Measurements from ENCODE around the gene PEDS1. TPM values are rescaled to one million over a fixed set of nuclear protein-coding genes. Genes with fewer than 3 reads are reported as not detected.
A peak's percentile ranks its signal among the peaks of the same experiment; 100 is the strongest.

PEDS1 gene
- total RNA-seq, 1 donor, result 19.9 TPM

DNA sequence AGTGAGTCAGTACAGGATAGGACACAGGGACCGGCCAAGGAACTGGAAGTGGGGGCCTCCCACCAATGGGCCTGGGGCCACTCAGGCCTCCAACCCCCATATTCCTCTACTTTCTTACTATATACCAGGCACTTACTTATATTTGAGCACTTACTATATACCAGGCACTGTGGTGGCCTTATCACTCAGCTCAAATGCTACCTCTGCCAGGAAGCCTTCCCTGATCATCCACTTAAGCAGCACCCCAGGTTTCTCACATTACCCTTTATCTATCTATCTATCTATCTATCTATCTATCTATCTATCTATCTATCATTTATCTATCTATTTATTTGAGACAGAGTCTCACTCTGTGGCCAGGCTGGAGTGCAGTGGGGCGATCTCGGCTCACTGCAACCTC is 28.2 kb downstream of the PEDS1 start:
- TF ChIP-seq, protein P1, sequence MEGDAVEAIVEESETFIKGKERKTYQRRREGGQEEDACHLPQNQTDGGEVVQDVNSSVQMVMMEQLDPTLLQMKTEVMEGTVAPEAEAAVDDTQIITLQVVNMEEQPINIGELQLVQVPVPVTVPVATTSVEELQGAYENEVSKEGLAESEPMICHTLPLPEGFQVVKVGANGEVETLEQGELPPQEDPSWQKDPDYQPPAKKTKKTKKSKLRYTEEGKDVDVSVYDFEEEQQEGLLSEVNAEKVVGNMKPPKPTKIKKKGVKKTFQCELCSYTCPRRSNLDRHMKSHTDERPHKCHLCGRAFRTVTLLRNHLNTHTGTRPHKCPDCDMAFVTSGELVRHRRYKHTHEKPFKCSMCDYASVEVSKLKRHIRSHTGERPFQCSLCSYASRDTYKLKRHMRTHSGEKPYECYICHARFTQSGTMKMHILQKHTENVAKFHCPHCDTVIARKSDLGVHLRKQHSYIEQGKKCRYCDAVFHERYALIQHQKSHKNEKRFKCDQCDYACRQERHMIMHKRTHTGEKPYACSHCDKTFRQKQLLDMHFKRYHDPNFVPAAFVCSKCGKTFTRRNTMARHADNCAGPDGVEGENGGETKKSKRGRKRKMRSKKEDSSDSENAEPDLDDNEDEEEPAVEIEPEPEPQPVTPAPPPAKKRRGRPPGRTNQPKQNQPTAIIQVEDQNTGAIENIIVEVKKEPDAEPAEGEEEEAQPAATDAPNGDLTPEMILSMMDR (IDR thresholded peaks at IDR 0.05; ENCODE audit: insufficient read depth, low read length), result no peak
- no peak for DNase-seq (ENCODE audit: low read depth)
- no peak overlapping the region for H3K4me3 ChIP-seq (ENCODE audit: low read depth, low read length)

DNA sequence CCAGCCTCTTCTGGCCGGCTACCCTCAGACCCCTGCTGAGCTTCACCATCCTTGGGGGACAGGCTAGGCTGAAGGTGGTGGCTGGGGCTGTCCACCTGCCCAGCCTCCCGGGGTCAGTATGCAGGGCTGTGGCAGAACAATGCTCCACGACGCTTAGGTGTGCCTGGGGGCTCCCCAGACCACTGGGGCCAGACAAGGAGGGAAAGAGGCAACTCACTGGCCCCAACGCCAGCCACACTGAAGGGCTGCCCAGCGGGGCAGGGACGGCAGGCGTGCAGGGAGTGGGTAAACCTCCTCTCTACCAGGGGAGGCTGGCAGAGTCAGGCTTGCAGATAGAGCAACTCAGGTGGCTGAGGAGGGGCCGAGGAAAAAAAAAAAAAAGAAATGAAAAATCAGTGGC is 29.0 kb downstream of the PEDS1 start:
- no peak overlapping the region for H3K4me3 ChIP-seq (ENCODE audit: low read depth, low read length)
- TF ChIP-seq, protein P1 (IDR thresholded peaks at IDR 0.05; ENCODE audit: insufficient read depth, low read length), result no peak
- no peak for DNase-seq (ENCODE audit: low read depth)

DNA sequence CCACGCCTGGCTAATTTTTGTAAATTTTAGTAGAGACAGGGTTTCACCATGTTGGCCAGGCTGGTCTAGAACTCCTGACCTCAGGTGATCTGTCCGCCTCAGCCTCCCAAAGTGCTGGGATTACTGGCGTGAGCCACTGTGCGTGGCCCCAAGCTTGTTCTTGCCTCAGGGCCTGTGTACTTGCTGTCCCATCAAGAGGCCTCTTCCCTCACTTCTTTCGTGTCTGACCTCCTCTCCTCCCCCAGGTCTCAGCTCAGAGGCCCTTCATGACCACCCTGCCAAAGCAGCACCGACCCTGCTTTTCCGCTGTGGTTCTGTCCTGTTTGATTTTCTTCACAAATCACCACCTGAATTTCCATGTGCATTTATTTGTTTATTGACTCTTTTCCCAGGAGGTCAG is 30.1 kb downstream of the PEDS1 start:
- no peak for DNase-seq (ENCODE audit: low read depth)
- TF ChIP-seq, protein P1 (IDR thresholded peaks at IDR 0.05; ENCODE audit: insufficient read depth, low read length), result no peak
- no peak overlapping the region for H3K4me3 ChIP-seq (ENCODE audit: low read depth, low read length)

DNA sequence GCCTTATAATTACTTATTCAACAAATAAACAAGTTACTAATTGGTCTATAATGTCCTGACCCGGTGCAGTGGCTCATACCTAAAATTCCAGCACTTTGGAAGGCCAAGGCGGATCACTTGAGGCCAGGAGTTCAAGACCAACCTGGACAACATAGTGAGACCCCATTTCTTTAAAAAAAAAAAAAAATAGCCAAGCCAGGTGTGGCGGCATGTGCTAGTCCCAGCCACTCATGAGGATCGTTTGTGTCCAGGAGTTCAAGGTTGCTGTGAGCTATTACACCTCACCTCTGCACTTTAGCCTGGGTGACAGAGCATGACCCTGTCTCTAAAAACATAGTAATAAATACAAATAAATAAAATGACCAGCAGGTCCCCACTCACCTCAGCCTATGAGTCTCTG is 30.8 kb downstream of the PEDS1 start:
- TF ChIP-seq, protein P1 (IDR thresholded peaks at IDR 0.05; ENCODE audit: insufficient read depth, low read length), result no peak
- no peak for DNase-seq (ENCODE audit: low read depth)
- no peak overlapping the region for H3K4me3 ChIP-seq (ENCODE audit: low read depth, low read length)

DNA sequence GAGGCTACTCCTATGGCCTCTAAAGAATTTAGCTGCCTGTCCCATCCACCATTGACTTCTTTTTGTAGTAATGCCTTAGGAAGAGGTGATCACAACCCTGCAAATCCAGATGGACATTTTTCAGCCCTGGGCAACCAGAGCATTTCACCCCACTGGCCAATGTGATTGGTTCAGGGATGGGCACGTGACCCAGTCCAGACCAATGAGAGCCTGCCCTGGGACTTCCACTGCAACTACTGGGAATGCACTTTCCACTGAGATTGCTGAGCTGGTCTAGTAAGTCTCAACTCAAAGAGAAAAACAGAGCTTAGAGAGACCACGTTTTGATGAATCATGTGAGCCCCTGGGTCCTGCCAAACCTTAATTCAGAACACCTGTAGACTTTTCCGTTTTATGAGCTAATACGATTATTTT is 31.7 kb downstream of the PEDS1 start:
- DNase-seq (ENCODE audit: low read depth), result peak; percentile 80
- no peak overlapping the region for H3K4me3 ChIP-seq (ENCODE audit: low read depth, low read length)
- TF ChIP-seq, protein P1 (IDR thresholded peaks at IDR 0.05; ENCODE audit: insufficient read depth, low read length), result no peak

DNA sequence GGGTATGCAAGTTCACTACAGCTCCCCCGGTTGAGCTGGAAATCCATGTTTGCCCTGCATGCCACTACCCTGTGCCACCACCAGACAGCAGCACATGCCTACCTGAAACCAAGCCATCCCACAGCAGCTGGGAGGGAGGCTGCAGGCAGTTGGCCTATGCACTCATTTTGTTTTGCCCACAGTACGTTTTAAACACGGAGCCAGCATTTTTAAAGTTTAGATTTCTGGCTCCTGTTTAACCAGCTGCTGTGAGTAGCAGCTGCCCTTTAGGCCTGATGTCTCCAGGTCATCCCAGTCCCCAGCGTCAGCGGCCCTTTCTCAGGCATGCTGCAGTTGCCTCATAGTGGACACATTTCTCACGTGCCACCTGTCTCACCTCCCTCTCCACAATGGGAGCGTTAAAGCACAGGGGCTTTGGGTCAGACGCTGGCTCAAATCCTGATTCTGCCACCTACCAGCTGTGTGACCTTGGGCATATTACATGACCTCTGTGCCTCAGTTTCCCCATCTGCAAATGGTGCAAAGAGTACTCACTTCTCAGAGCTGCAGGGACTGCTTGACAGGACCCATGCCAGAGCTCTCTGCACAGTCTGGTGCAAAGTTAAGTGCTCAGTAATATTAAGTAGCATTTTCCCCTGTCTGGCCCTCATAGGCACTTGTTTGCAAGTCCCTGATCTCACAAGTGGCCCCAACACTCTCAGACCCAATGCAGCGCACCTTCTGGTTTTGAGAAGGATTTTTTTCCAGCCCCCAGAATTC is 32.4 kb downstream of the PEDS1 start:
- no peak overlapping the region for H3K4me3 ChIP-seq (ENCODE audit: low read depth, low read length)
- TF ChIP-seq, protein P1 (IDR thresholded peaks at IDR 0.05; ENCODE audit: insufficient read depth, low read length), result peak; percentile 77
- DNase-seq (ENCODE audit: low read depth), result peak; percentile 61

DNA sequence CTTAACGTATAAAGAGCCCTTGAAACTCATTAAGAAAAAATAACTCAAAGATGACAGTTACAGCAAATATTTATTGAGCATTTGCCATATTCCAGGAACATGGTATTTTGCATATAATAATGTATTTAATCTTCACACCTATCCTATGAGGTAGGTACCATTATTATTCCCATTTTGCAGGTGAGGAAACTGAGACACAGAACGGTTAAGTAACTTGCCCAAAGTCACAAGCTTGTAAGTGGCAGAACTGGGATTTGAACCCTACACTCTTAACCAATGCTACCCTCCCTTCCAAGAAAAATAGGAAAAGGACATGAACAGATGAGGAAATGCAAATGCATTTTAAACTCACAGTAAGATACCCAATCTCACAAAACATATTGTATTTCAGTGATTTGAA is 35.3 kb downstream of the PEDS1 start:
- TF ChIP-seq, protein P1 (IDR thresholded peaks at IDR 0.05; ENCODE audit: insufficient read depth, low read length), result no peak
- DNase-seq (ENCODE audit: low read depth), result no peak
- no peak overlapping the region for H3K4me3 ChIP-seq (ENCODE audit: low read depth, low read length)

All from fibroblast of the aortic adventitia (primary cell).